Panc1 (cell line): ENCODE measurements around the gene PTGIS. TPM values are rescaled to one million over a fixed set of nuclear protein-coding genes. Genes with fewer than 3 reads are reported as not detected.

Experiments
- ATAC-seq: fragments of 200-7000 bp; cut with Tn5 transposase; 2 replicates; pipeline ENCODE4 v1.9.1; 2020; ENCODE audit warnings: mild to moderate bottlenecking, moderate library complexity
- BruUV-seq: library from RNA; stranded (reverse); fragments of 400-500 nt; replicated peaks from 2 replicates; lab custom pipeline; 2021; lab: Mats Ljungman, UMichigan
- CTCF ChIA-PET: fragments of 300-600 bp; sonication (Branson Sonifier 250); formaldehyde crosslinking; loops from one replicate; lab custom pipeline; 2022; ENCODE audit warnings: antibody characterized with exemption; lab: Charles Lee
- POLR2A ChIA-PET: fragments of 300-600 bp; sonication (Branson Sonifier 250); formaldehyde crosslinking; loops from one replicate; lab custom pipeline; 2022; ENCODE audit warnings: antibody characterized with exemption; lab: Charles Lee
- DNase-seq: peaks from one replicate; pipeline ENCODE4 v3.0.0-alpha.2; 2010; ENCODE audit warnings: low read depth, low spot score
- H3K27ac ChIP-seq: 2 replicates; pipeline ENCODE4 v1.5.1; 2011; ENCODE audit warnings: mild to moderate bottlenecking, low read length, inconsistent platforms
- H3K27me3 ChIP-seq: fragments of 200-500 bp; sonication (Bioruptor generic); 2 replicates; pipeline ENCODE4 v1.6.0; 2014; ENCODE audit warnings: low read length, inconsistent platforms; ENCODE audit not compliant: control insufficient read depth, insufficient read depth
- H3K36me3 ChIP-seq: fragments of 200-500 bp; sonication (Bioruptor generic); 2 replicates; pipeline ENCODE4 v1.5.1; 2014; ENCODE audit warnings: inconsistent platforms, mild to moderate bottlenecking, low read length, moderate library complexity; ENCODE audit not compliant: control insufficient read depth, insufficient read depth
- H3K4me1 ChIP-seq: 2 replicates; pipeline ENCODE4 v1.5.1; 2011; ENCODE audit warnings: inconsistent platforms, mild to moderate bottlenecking, low read length, moderate library complexity; ENCODE audit not compliant: control insufficient read depth, insufficient read depth
- H3K4me3 ChIP-seq, 2 experiments: 2 replicates each; pipeline ENCODE4 v1.5.1; 2011 to 2012; ENCODE audit warnings: low read depth in 2 of 2, low read length in 2 of 2, mild to moderate bottlenecking in 2 of 2, inconsistent platforms in 1 of 2, moderate library complexity in 1 of 2
- H3K9me3 ChIP-seq: fragments of 200-500 bp; sonication (Bioruptor generic); 2 replicates; pipeline ENCODE4 v1.5.1; 2014; ENCODE audit warnings: low read depth, mild to moderate bottlenecking, inconsistent platforms, low read length, moderate library complexity; ENCODE audit not compliant: control insufficient read depth, insufficient read depth
- CTCF ChIP-seq: fragments of 450-650 bp; IDR thresholded peaks from 2 replicates; pipeline ENCODE4 v1.5.1; 2017; ENCODE audit warnings: mild to moderate bottlenecking
- POLR2AphosphoS5 ChIP-seq: IDR thresholded peaks from 2 replicates; pipeline ENCODE4 v1.6.1; 2012; ENCODE audit warnings: mild to moderate bottlenecking, low read depth, low read length, moderate library complexity
- REST ChIP-seq, 2 experiments: IDR thresholded peaks; 2 replicates each; pipeline ENCODE4 v1.6.1; 2011 to 2012; ENCODE audit warnings: low read depth in 2 of 2, control low read depth in 1 of 2, low read length in 1 of 2, mild to moderate bottlenecking in 1 of 2, moderate library complexity in 1 of 2; ENCODE audit not compliant: insufficient read depth in 1 of 2
- SIN3A ChIP-seq: IDR thresholded peaks from 2 replicates; pipeline ENCODE4 v1.6.1; 2012; ENCODE audit warnings: low read depth, mild to moderate bottlenecking, low read length, moderate library complexity, borderline replicate concordance; ENCODE audit not compliant: insufficient read depth
- TCF7L2 ChIP-seq: IDR thresholded peaks from 2 replicates; pipeline ENCODE4 v1.6.1; 2011; ENCODE audit warnings: mild to moderate bottlenecking, low read depth, low read length, inconsistent platforms
- in situ Hi-C: cut with HindIII; loops from 2 replicates; pipeline ENCODE4 v1.10.0; 2016; ENCODE audit warnings: low sequenced_read_pairs, low pct_unique_long_range_greater_than_20kb
- intact Hi-C: fragments of 100-400 bp; cut with micrococcal nuclease; formaldehyde crosslinking; loops from one replicate; pipeline ENCODE4 v1.10.0; 2022; ENCODE audit not compliant: unreplicated experiment
- total RNA-seq: library from RNA; stranded (reverse); gene quantifications from one replicate; pipeline ENCODE4 v1.2.1, GENCODE V29; 2021; ENCODE audit not compliant: unreplicated experiment

Gene PTGIS
- total RNA-seq, 1 experiment from 2014 or later, result 4.4 TPM

- no TSS peak for BruUV-seq
- CTCF ChIA-PET, result no interaction called here
- Histone ChIP-seq H3K27ac (no peak overlapping the region), H3K27me3 (no peaks in the 10 kb centered on the region), H3K4me3 (no peak overlapping the region), H3K4me1 (peaks cover 15% of the 10 kb centered on the region; the same call in 1 of the 2 replicates), H3K36me3 (no peaks in the 10 kb centered on the region), H3K9me3 (no peaks in the 10 kb centered on the region)
- ATAC-seq (no peak), DNase-seq (no peak)
- intact Hi-C loops (no loop called here), in situ Hi-C loops (no loop called here)
- no peak for TF ChIP-seq SIN3A
- no peak for TF ChIP-seq POLR2AphosphoS5
- TF ChIP-seq TCF7L2, result no peak
- POLR2A ChIA-PET, result no interaction called here
Measured at GRCh38 chr20:49478754-49479689, 88.9 kb downstream of the PTGIS start.

GRCh38 chr20:49478266-49478665 is 89.7 kb downstream of the PTGIS start:
- Histone ChIP-seq H3K9me3 (no peaks in the 10 kb centered on the region), H3K4me3 (no peak overlapping the region), H3K4me1 (peaks cover 15% of the 10 kb centered on the region; the same call in 1 of the 2 replicates), H3K36me3 (no peaks in the 10 kb centered on the region), H3K27ac (no peak overlapping the region), H3K27me3 (no peaks in the 10 kb centered on the region)
- ChIA-PET CTCF (no interaction called here), POLR2A (no interaction called here)
- intact Hi-C loops, result no loop called here
- in situ Hi-C loops, result no loop called here
- DNase-seq, result no peak
- no peak for TF ChIP-seq REST (IDR thresholded peaks at IDR 0.05; ENCODE audit: insufficient read depth in 1 of 2, low read depth in 2 of 2, low read length in 1 of 2)
- no peak for TF ChIP-seq POLR2AphosphoS5
- TF ChIP-seq SIN3A, result no peak
- ATAC-seq, result no peak
- BruUV-seq, result no TSS peak

- TF ChIP-seq SIN3A (no peak), POLR2AphosphoS5 (no peak), REST (IDR thresholded peaks at IDR 0.05; ENCODE audit: insufficient read depth in 1 of 2, low read depth in 2 of 2, low read length in 1 of 2) (no peak), TCF7L2 (no peak), CTCF (no peak)
- H3K27me3 ChIP-seq, result no peaks in the 10 kb centered on the region
- H3K36me3 ChIP-seq, result no peaks in the 10 kb centered on the region
- intact Hi-C loops (no loop called here), in situ Hi-C loops (no loop called here)
- no peak overlapping the region for H3K4me3 ChIP-seq
- no peak for DNase-seq
- CTCF ChIA-PET, result no interaction called here
- no TSS peak for BruUV-seq
- POLR2A ChIA-PET, result no interaction called here
- no peak overlapping the region for H3K27ac ChIP-seq
- H3K9me3 ChIP-seq, result no peaks in the 10 kb centered on the region
- H3K4me1 ChIP-seq, result peaks cover 15% of the 10 kb centered on the region; the same call in 1 of the 2 replicates
- ATAC-seq, result no peak
Measured at GRCh38 chr20:49477200-49477599, 90.7 kb downstream of the PTGIS start.
